ENCODE results near the gene EIF4E1B. TPM values are rescaled to one million over a fixed set of nuclear protein-coding genes. Genes with fewer than 3 reads are reported as not detected.

The EIF4E1B gene
- total and polyA plus RNA-seq, 12 donors, result not detected

DNA sequence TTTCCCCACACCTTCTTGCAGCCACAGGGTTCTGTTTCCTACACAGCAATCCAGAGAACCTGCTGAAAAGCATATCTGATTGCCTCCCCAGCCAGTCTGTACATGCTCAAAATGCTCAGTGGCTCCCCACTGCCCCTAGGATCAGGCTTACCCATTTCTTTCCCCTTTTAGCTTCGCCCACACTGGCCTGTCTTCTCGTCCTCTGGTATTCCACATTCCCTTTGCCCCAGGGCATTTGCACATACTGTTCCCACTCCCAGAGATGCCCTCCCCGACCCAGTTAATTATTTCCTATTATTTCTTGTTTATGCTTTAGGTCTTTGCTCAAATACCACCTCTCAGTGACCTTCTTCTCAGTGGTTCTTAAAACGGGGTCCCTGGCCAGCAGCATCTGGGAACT is 10.1 kb downstream of the EIF4E1B start:
- Histone ChIP-seq H3K27me3 (peaks cover 0 to 8% (median 0%) of the 10 kb centered on the region in 7 donors), H3K9me3 (no peaks in the 10 kb centered on the region), H3K27ac (peak overlapping the region in 1 of 10 donors; percentile 58), H3K4me3 (no peak overlapping the region), H3K36me3 (no peaks in the 10 kb centered on the region), H3K4me1 (peaks cover 0 to 7% (median 0%) of the 10 kb centered on the region in 9 donors)
- TF ChIP-seq, protein P1, sequence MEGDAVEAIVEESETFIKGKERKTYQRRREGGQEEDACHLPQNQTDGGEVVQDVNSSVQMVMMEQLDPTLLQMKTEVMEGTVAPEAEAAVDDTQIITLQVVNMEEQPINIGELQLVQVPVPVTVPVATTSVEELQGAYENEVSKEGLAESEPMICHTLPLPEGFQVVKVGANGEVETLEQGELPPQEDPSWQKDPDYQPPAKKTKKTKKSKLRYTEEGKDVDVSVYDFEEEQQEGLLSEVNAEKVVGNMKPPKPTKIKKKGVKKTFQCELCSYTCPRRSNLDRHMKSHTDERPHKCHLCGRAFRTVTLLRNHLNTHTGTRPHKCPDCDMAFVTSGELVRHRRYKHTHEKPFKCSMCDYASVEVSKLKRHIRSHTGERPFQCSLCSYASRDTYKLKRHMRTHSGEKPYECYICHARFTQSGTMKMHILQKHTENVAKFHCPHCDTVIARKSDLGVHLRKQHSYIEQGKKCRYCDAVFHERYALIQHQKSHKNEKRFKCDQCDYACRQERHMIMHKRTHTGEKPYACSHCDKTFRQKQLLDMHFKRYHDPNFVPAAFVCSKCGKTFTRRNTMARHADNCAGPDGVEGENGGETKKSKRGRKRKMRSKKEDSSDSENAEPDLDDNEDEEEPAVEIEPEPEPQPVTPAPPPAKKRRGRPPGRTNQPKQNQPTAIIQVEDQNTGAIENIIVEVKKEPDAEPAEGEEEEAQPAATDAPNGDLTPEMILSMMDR (IDR thresholded peaks at IDR 0.05), result no peak
- ATAC-seq, result no peak
- intact Hi-C loops (cut with DNase I), result loop anchor here in 3 of 10 donors (5.0 to 10.0 kb wide), 2 partner anchors 63 to 66 kb away; no protein-coding TSS in a partner anchor
- no peak for DNase-seq
- 79 to 82% methylated on average over 4 of the region's 4 CpGs for WGBS, 2 donors

DNA sequence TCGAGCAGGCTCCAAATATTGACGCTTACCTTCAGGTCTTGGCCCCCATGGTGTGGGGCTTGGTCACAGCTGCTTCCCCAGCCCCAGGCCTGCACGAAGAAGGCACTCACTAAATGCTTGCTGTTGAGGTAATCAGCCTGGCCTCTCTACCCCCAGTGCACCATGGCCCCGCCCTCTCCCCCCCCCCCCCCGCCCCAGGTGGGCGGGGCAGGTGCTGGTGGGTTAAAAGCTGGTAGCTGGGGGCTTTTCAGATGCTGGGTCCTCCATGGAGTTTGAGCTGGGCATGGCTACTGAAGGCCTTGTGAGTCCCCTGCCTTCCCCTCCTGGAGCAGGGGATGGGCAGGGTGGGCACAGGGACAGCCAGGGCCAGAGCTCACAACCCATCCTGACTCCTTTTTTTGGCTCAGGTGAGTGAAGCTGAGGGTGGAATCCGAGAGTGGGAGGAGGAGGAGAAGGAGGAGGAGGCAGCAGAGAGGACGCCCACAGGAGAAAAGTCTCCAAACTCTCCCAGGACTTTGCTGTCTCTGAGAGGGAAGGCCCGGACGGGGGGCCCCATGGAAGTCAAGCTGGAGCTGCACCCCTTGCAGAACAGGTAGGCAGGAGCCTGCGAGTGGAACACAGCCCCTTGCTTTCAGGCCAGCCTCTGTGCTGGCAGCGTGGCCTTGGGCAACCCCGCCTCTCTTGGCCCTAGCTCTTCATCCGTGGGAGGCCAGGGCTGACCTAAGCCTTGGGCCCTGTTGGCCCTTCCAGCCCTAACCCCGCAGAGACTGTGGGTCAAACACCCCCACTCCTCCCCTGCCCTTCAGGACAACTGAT is 12.4 kb downstream of the EIF4E1B start:
- Histone ChIP-seq H3K36me3 (no peaks in the 10 kb centered on the region), H3K27me3 (no peaks in the 10 kb centered on the region), H3K27ac (no peak overlapping the region), H3K4me1 (peaks cover under 1 to 16% (median 8%) of the 10 kb centered on the region in 9 donors), H3K9me3 (no peaks in the 10 kb centered on the region), H3K4me3 (no peak overlapping the region)
- TF ChIP-seq, protein P1 (IDR thresholded peaks at IDR 0.05), result no peak
- intact Hi-C loops (cut with DNase I), result loop anchor here in 3 of 10 donors (5.0 to 10.0 kb wide), 2 partner anchors 66 to 68 kb away; no protein-coding TSS in a partner anchor
- WGBS, 2 donors, result 56 to 65% methylated on average over 14 of the region's 15 CpGs
- DNase-seq (no peak), ATAC-seq (no peak)

DNA sequence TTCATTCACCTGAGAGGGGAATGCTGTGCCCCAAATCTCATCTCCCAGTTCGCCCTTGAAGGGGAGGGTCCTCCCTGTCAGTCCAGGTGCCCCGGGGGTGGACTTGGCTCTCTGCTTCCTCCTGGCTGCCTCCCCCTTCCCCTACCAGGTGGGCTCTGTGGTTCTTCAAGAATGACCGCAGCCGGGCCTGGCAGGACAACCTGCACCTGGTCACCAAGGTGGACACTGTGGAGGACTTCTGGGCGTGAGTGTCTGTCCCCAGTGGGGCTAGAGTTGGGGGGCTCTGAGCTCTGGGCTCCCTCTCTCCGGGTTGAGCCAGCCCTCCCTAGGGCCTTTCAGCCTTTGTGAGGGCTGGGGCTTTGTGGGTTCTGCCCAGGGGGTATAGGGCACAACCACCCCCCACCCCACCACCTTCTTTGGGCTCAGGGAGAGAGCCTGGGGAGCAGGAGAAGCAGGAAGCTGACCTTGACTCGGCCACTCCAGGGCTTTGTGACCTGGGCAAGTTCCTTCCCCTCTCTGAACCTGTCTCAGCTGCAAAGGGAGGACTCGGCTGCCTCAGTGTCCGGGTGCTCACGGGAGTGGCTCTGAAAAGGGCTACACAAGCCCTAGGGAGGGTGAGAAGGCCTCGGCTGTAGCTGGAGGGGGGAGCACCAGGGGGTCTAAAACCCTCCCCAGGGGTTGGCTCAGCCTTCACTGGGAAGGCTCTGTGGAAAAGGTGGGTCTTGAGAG is 13.2 kb downstream of the EIF4E1B start:
- WGBS, 2 donors, result 82% methylated on average over 11 of the region's 11 CpGs
- ATAC-seq (no peak), DNase-seq (no peak)
- Histone ChIP-seq H3K36me3 (no peaks in the 10 kb centered on the region), H3K4me3 (no peak overlapping the region), H3K27ac (no peak overlapping the region), H3K9me3 (no peaks in the 10 kb centered on the region), H3K27me3 (no peaks in the 10 kb centered on the region), H3K4me1 (peaks cover 8 to 24% (median 16%) of the 10 kb centered on the region in 9 donors)
- TF ChIP-seq, protein P1 (IDR thresholded peaks at IDR 0.05), result no peak
- intact Hi-C loops (cut with DNase I), result loop anchor here in 3 of 10 donors (5.0 to 10.0 kb wide), 2 partner anchors 66 to 69 kb away; no protein-coding TSS in a partner anchor

DNA sequence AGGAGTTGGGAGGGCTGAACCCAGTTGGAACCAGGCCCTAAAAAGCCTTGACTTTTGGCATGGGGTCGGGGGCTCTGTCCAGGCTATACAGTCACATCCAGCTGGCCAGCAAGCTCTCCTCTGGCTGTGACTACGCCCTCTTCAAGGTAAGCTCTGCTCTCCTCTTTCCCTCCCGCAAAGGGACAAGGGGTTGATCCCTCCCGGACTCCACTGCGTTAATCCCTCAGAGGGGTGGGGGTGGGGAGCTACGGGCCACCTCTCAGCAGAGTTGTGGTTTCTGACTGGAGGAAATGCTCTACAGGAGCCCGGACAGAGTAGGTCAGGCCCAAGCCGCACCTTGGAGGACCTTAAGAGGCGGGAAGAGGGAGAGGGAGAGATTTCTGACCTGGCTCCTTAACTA is 13.8 kb downstream of the EIF4E1B start:
- Histone ChIP-seq H3K4me1 (peaks cover 10 to 29% (median 18%) of the 10 kb centered on the region in 9 donors), H3K27me3 (no peaks in the 10 kb centered on the region), H3K27ac (no peak overlapping the region), H3K36me3 (no peaks in the 10 kb centered on the region), H3K9me3 (no peaks in the 10 kb centered on the region), H3K4me3 (no peak overlapping the region)
- ATAC-seq (no peak), DNase-seq (no peak)
- 65 to 66% methylated on average over 9 of the region's 9 CpGs for WGBS, 2 donors
- intact Hi-C loops (cut with DNase I), result loop anchor here in 3 of 10 donors (5.0 to 10.0 kb wide), 2 partner anchors 67 to 69 kb away; no protein-coding TSS in a partner anchor
- TF ChIP-seq, protein P1 (IDR thresholded peaks at IDR 0.05), result no peak

All from heart right ventricle (tissue), 16 donors.